HL-60 (cell line): ENCODE results near the gene CYTH1.
A peak's percentile ranks its signal among the peaks of the same experiment; 100 is the strongest.

Experiments used
- DNase-seq, 2 experiments: peaks; one replicate each; pipeline ENCODE4 v3.0.0-alpha.2; 2010 to 2020; ENCODE audit warnings: low read depth in 1 of 2, low spot score in 1 of 2
- H3K27ac ChIP-seq: fragments of 250-450 bp; sonication (Bioruptor Pico); replicated peaks from 2 replicates; pipeline ENCODE4 v1.5.1; 2020; ENCODE audit warnings: mild to moderate bottlenecking, moderate library complexity
- H3K27me3 ChIP-seq: fragments of 250-450 bp; sonication (Bioruptor Pico); 2 replicates; pipeline ENCODE4 v1.5.1; 2021; ENCODE audit warnings: mild to moderate bottlenecking, moderate library complexity; ENCODE audit not compliant: insufficient read depth, poor library complexity, severe bottlenecking
- H3K4me3 ChIP-seq: replicated peaks from 2 replicates; pipeline ENCODE4 v1.5.1; 2011; ENCODE audit warnings: mild to moderate bottlenecking, control low read depth, low read length; ENCODE audit not compliant: insufficient read depth
- GABPA ChIP-seq: IDR thresholded peaks from 2 replicates; pipeline ENCODE4 v1.6.1; 2012; ENCODE audit warnings: low read depth
- POLR2AphosphoS5 ChIP-seq: IDR thresholded peaks from 2 replicates; pipeline ENCODE4 v1.6.1; 2012; ENCODE audit warnings: low read depth
- SPI1 ChIP-seq: IDR thresholded peaks from 2 replicates; pipeline ENCODE4 v1.6.1; 2012; ENCODE audit warnings: low read depth, mild to moderate bottlenecking, borderline replicate concordance
- TF ChIP-seq, protein P1 (sequence below): IDR thresholded peaks from 2 replicates; pipeline ENCODE4 v1.6.1; 2012; ENCODE audit warnings: low read depth; ENCODE audit not compliant: insufficient replicate concordance
- TF ChIP-seq, protein P2 (sequence below): IDR thresholded peaks from one replicate; pipeline ENCODE4 v1.5.1; 2011; ENCODE audit warnings: low read length, control low read depth, inconsistent platforms; ENCODE audit not compliant: insufficient read depth

CYTH1 gene

DNA sequence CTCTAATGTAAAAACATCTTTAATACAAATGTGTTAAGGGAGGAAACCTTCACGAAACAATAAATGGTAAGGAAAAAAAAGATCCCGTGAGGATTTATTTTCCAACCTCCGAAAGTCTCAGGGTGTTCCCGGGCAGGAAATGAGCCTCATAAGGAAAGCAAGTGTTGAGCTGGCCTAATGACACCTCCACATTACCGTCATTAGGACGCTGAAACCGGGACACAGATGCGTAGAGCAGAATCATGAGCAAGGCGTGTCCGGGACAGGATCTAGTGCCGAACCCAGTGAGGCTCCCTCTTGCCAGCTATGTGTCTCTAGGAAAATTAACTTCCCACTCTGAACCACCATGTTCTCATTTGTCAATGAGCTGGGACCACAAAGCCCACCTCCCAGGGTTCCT is 22.7 kb upstream of the CYTH1 start:
- Histone ChIP-seq H3K27me3 (no peaks in the 10 kb centered on the region), H3K27ac (no peak overlapping the region), H3K4me3 (no peak overlapping the region)
- DNase-seq = no peak
- TF ChIP-seq, protein P1, sequence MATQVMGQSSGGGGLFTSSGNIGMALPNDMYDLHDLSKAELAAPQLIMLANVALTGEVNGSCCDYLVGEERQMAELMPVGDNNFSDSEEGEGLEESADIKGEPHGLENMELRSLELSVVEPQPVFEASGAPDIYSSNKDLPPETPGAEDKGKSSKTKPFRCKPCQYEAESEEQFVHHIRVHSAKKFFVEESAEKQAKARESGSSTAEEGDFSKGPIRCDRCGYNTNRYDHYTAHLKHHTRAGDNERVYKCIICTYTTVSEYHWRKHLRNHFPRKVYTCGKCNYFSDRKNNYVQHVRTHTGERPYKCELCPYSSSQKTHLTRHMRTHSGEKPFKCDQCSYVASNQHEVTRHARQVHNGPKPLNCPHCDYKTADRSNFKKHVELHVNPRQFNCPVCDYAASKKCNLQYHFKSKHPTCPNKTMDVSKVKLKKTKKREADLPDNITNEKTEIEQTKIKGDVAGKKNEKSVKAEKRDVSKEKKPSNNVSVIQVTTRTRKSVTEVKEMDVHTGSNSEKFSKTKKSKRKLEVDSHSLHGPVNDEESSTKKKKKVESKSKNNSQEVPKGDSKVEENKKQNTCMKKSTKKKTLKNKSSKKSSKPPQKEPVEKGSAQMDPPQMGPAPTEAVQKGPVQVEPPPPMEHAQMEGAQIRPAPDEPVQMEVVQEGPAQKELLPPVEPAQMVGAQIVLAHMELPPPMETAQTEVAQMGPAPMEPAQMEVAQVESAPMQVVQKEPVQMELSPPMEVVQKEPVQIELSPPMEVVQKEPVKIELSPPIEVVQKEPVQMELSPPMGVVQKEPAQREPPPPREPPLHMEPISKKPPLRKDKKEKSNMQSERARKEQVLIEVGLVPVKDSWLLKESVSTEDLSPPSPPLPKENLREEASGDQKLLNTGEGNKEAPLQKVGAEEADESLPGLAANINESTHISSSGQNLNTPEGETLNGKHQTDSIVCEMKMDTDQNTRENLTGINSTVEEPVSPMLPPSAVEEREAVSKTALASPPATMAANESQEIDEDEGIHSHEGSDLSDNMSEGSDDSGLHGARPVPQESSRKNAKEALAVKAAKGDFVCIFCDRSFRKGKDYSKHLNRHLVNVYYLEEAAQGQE = no peak
- TF ChIP-seq, protein P2, sequence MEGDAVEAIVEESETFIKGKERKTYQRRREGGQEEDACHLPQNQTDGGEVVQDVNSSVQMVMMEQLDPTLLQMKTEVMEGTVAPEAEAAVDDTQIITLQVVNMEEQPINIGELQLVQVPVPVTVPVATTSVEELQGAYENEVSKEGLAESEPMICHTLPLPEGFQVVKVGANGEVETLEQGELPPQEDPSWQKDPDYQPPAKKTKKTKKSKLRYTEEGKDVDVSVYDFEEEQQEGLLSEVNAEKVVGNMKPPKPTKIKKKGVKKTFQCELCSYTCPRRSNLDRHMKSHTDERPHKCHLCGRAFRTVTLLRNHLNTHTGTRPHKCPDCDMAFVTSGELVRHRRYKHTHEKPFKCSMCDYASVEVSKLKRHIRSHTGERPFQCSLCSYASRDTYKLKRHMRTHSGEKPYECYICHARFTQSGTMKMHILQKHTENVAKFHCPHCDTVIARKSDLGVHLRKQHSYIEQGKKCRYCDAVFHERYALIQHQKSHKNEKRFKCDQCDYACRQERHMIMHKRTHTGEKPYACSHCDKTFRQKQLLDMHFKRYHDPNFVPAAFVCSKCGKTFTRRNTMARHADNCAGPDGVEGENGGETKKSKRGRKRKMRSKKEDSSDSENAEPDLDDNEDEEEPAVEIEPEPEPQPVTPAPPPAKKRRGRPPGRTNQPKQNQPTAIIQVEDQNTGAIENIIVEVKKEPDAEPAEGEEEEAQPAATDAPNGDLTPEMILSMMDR = no peak
- TF ChIP-seq GABPA = no peak
- TF ChIP-seq POLR2AphosphoS5 = no peak
- TF ChIP-seq SPI1 = no peak

DNA sequence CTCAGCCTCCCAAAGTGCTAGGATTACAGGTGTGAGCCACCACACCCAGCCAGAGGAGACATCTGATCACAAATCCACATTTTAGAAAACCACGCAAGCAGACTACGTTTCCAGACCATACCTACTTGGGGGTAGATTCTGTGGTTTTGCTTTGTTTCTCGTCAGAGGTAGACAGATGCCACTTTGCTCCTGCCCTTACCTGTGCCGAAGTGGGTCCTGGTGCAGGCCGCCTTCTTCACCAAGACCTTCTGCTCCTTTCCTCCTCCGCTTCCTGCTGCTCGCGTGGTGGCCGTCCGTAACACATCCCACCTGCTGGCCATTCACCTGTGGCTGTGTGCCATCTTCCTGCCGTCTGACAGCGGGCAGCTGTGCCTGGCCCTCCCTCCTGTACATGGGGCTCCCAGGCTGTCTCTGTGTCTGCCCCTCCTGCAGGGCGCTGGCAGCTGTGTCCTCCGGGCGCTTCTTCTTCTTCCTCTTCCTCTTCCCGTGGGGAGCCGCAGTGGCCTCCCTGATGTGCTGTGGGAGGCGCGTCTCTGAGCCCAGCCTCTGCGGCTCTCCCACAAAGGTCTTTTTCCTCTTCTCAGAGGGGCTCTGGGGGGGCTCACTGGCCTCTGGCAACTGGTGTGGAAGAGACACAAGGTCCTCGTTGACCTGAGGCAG is 21.2 kb upstream of the CYTH1 start:
- peak in 1 of 2 experiments; percentile 75 for DNase-seq
- no peak overlapping the region for H3K4me3 ChIP-seq
- TF ChIP-seq SPI1 = peak; percentile 66; the same call in 1 of the 2 replicates
- no peak for TF ChIP-seq GABPA
- TF ChIP-seq, protein P1 = no peak
- TF ChIP-seq, protein P2 = no peak
- TF ChIP-seq POLR2AphosphoS5 = peak; percentile 26; the same call in 1 of the 2 replicates
- no peaks in the 10 kb centered on the region for H3K27me3 ChIP-seq
- H3K27ac ChIP-seq = 0 out of 2 replicates have a peak overlapping the region, but pooled peaks have one; percentile 19

DNA sequence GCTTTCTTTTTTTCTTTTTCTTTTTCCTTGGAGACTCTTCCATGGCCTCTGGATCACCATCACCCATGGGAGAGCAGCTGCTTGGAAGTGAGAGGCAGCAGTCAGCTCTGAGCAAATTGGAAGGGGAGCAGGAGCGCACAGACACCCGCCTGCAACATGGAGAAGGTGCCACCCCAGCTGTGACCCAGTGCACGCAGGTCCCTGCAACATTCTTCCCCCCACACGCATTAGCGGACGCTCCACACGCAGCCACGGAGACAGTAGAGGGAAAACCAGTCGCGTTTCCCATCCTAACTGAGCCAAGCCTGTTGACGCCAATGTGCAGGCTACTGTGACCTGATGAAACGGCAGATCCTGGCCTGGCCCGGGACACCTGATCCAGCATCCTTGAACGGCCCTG is 20.4 kb upstream of the CYTH1 start:
- no peak for DNase-seq
- Histone ChIP-seq H3K27ac (no peak overlapping the region), H3K4me3 (no peak overlapping the region), H3K27me3 (no peaks in the 10 kb centered on the region)
- TF ChIP-seq, protein P1 = no peak
- TF ChIP-seq POLR2AphosphoS5 = no peak
- no peak for TF ChIP-seq GABPA
- no peak for TF ChIP-seq SPI1
- TF ChIP-seq, protein P2 = no peak
